HEK293T (cell line): ENCODE results near the gene LHPP.

Experiments used
- CTCF ChIA-PET: fragments of 350-600 bp; formaldehyde crosslinking; extraction: SDS; loops from one replicate; lab custom pipeline; 2021; ENCODE audit warnings: antibody characterized with exemption, inconsistent platforms; lab: Yijun Ruan, JAX
- POLR2A ChIA-PET: fragments of 350-600 bp; formaldehyde crosslinking; extraction: SDS; loops from one replicate; lab custom pipeline; 2020; ENCODE audit warnings: antibody characterized with exemption, inconsistent platforms; lab: Yijun Ruan, JAX
- DNase-seq: peaks from one replicate; pipeline ENCODE4 v3.0.0; 2012; ENCODE audit warnings: mixed read lengths; ENCODE audit errors: extremely low spot score
- ARNT ChIP-seq: fragments of 450-650 bp; IDR thresholded peaks from 2 replicates; pipeline ENCODE4 v1.6.1; 2017; ENCODE audit warnings: mild to moderate bottlenecking
- BHLHE40 ChIP-seq: fragments of 450-650 bp; IDR thresholded peaks from 2 replicates; pipeline ENCODE4 v1.6.1; 2016; ENCODE audit warnings: mild to moderate bottlenecking, moderate library complexity, borderline replicate concordance
- CTBP1 ChIP-seq: fragments of 450-650 bp; IDR thresholded peaks from 2 replicates; pipeline ENCODE4 v1.6.1; 2016; ENCODE audit warnings: borderline replicate concordance
- ELF4 ChIP-seq: fragments of 450-650 bp; IDR thresholded peaks from 2 replicates; pipeline ENCODE4 v1.6.1; 2017; ENCODE audit warnings: antibody characterized with exemption
- FOXA1 ChIP-seq: fragments of 450-650 bp; IDR thresholded peaks from 2 replicates; pipeline ENCODE4 v1.6.1; 2016; ENCODE audit warnings: mild to moderate bottlenecking
- FOXK2 ChIP-seq: fragments of 450-650 bp; IDR thresholded peaks from 2 replicates; pipeline ENCODE4 v1.6.1; 2016; ENCODE audit warnings: mild to moderate bottlenecking
- FOXM1 ChIP-seq: fragments of 450-650 bp; IDR thresholded peaks from 2 replicates; pipeline ENCODE4 v1.6.1; 2017; ENCODE audit warnings: mild to moderate bottlenecking, borderline replicate concordance
- HDGF ChIP-seq: fragments of 450-650 bp; IDR thresholded peaks from 2 replicates; pipeline ENCODE4 v1.6.1; 2017; ENCODE audit warnings: antibody characterized with exemption, borderline replicate concordance
- L3MBTL2 ChIP-seq: fragments of 450-650 bp; conservative IDR thresholded peaks from 2 replicates; pipeline ENCODE4 v1.6.1; 2016; ENCODE audit warnings: mild to moderate bottlenecking
- LEF1 ChIP-seq: fragments of 450-650 bp; IDR thresholded peaks from 2 replicates; pipeline ENCODE4 v1.6.1; 2017; ENCODE audit warnings: mild to moderate bottlenecking, borderline replicate concordance
- NFRKB ChIP-seq: fragments of 450-650 bp; IDR thresholded peaks from 2 replicates; pipeline ENCODE4 v1.6.1; 2016; ENCODE audit warnings: mild to moderate bottlenecking, moderate library complexity
- PKNOX1 ChIP-seq: fragments of 450-650 bp; IDR thresholded peaks from 2 replicates; pipeline ENCODE4 v1.6.1; 2016
- SP1 ChIP-seq: fragments of 450-650 bp; IDR thresholded peaks from 2 replicates; pipeline ENCODE4 v1.6.1; 2017
- SUZ12 ChIP-seq: fragments of 450-650 bp; IDR thresholded peaks from 2 replicates; pipeline ENCODE4 v1.6.1; 2016; ENCODE audit warnings: mild to moderate bottlenecking
- TARDBP ChIP-seq: fragments of 450-650 bp; IDR thresholded peaks from 2 replicates; pipeline ENCODE4 v1.6.1; 2016
- ZNF384 ChIP-seq: fragments of 450-650 bp; IDR thresholded peaks from 2 replicates; pipeline ENCODE4 v1.6.1; 2016

Gene LHPP

GRCh38 chr10:124612611-124613498, 151.2 kb downstream of the LHPP start:
- CTCF ChIA-PET: interaction anchor here (1.2 kb wide), 1 partner anchor 129 kb away, joined by 3 read pairs; no protein-coding TSS in a partner anchor
- DNase-seq: no peak
- TF ChIP-seq PKNOX1 (no peak), CTBP1 (no peak), FOXA1 (no peak), ELF4 (no peak), ZNF384 (no peak)
- POLR2A ChIA-PET: no interaction called here

GRCh38 chr10:124614003-124614659, 152.5 kb downstream of the LHPP start:
- DNase-seq: no peak

GRCh38 chr10:124615259-124615658, 153.6 kb downstream of the LHPP start:
- no peak for DNase-seq
- TF ChIP-seq PKNOX1: no peak
- TF ChIP-seq L3MBTL2: no peak
- no peak for TF ChIP-seq SUZ12
- TF ChIP-seq ELF4: no peak
- no peak for TF ChIP-seq SP1
- TF ChIP-seq HDGF: no peak
- TF ChIP-seq LEF1: no peak
- TF ChIP-seq ZNF384: no peak
- no peak for TF ChIP-seq CTBP1
- TF ChIP-seq BHLHE40: no peak
- no peak for TF ChIP-seq FOXK2
- TF ChIP-seq TARDBP: no peak
- no peak for TF ChIP-seq NFRKB
- no peak for TF ChIP-seq FOXM1
- no peak for TF ChIP-seq ARNT
- no peak for TF ChIP-seq FOXA1
- POLR2A ChIA-PET: no interaction called here
- CTCF ChIA-PET: no interaction called here

More at GRCh38 chr10:124614003-124614659, 152.5 kb downstream of the LHPP start:
- TF ChIP-seq FOXM1 (no peak), TARDBP (no peak), FOXA1 (no peak), NFRKB (no peak), SP1 (no peak), HDGF (no peak)
- ChIA-PET CTCF (no interaction called here), POLR2A (no interaction called here)

GRCh38 chr10:124616040-124616835, 154.6 kb downstream of the LHPP start:
- CTCF ChIA-PET: no interaction called here
- POLR2A ChIA-PET: no interaction called here
- TF ChIP-seq ZNF384: no peak
- TF ChIP-seq ARNT: no peak
- no peak for TF ChIP-seq TARDBP
- no peak for TF ChIP-seq L3MBTL2
- no peak for TF ChIP-seq BHLHE40
- DNase-seq: no peak

GRCh38 chr10:124616836-124617130, 155.2 kb downstream of the LHPP start:
- CTCF ChIA-PET: no interaction called here

GRCh38 chr10:124618470-124619073, 156.9 kb downstream of the LHPP start:
- CTCF ChIA-PET: no interaction called here
- TF ChIP-seq LEF1 (no peak), PKNOX1 (no peak), FOXK2 (no peak)
- DNase-seq: no peak
- POLR2A ChIA-PET: no interaction called here

More at GRCh38 chr10:124616836-124617130, 155.2 kb downstream of the LHPP start:
- TF ChIP-seq FOXM1: no peak
- POLR2A ChIA-PET: no interaction called here
- DNase-seq: no peak
